HG03103 (cell line): ENCODE results near the gene BCL3.
"Not testable (repeated sequence)": the region's sequence is repeated elsewhere in the genome, so short reads cannot be mapped to it uniquely, and the experiment has no call there.

Experiments used
- ATAC-seq: cut with Tn5 transposase; IDR thresholded peaks from one replicate; pipeline ENCODE4 v1.9.1; 2021; ENCODE audit warnings: low read depth; ENCODE audit not compliant: unreplicated experiment

BCL3 gene

DNA sequence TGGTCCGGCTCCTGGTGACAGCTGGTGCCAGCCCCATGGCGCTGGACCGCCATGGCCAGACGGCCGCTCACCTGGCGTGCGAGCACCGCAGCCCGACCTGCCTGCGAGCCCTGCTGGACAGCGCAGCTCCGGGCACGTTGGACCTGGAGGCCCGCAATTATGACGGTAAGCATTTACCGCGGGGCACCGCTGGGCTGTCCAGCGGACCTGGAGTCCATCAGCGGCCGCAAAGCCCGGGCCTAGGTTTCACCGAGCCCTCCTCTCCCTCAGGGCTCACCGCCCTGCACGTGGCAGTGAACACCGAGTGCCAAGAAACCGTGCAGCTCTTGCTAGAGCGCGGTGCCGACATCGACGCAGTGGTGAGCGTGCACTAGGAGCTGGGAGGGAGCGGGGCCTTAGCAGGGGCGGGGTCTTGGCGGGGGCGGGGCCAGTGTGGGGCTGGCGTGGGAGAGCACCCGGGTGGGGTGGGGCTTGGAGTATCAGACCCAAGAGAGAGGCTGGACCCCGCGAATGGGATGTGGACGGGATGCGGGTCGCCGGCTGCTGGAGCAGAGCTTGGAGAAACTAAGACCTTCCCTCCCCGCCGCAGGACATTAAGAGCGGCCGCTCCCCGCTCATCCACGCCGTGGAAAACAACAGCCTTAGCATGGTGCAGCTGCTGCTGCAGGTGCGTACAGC lies 8.7 kb downstream of the BCL3 start:
- ATAC-seq: no peak

DNA sequence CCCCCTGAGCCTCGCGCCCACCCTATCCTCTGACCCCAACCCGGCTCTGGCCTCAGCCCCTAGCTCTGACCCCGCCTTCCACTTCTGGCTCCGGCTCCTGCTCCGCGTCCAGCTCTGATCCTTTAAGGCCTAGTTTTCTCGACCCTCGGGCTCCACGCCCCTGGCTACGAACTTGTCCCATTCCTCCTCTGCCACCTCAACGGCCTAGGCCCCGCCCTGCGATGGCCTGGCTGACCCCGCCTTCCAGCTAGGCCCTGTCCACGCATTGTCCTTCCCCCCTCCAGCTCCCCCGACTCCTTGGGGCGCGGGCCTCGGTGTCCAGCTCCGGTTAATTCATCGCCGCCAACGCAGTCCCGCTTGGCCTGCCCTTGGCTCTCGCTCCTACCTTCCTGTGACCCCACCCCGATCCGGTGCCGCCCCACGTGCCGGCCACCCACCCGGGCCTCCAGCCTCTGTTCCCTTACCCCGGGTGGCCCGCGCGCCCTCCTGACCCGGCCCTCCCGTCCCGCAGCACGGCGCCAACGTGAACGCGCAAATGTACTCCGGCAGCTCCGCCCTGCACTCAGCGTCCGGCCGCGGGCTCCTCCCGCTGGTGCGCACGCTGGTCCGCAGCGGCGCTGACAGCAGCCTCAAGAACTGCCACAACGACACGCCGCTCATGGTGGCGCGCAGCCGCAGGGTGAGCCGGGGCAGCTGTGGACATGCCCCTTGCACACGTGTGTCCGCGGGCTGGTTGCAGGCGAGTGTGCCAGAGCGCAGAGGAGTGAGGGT lies 9.4 kb downstream of the BCL3 start:
- no peak for ATAC-seq

DNA sequence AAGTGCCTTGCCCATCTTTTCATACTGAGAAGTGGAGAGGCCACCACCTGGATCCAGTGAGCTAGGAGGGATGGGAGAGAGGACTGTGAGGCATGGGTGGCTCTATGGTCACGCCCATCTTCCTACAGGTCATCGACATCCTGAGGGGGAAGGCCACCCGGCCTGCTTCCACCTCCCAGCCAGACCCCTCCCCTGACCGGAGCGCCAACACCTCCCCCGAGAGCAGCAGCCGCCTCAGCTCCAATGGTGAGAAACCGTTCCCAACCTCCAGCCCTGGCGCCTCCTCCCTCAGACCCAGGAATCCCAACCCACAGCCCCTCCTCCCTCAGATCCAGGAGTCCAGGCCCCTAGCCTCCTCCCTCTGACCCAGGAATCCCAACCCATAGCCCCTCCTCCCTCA lies 10.1 kb downstream of the BCL3 start:
- ATAC-seq: no peak

DNA sequence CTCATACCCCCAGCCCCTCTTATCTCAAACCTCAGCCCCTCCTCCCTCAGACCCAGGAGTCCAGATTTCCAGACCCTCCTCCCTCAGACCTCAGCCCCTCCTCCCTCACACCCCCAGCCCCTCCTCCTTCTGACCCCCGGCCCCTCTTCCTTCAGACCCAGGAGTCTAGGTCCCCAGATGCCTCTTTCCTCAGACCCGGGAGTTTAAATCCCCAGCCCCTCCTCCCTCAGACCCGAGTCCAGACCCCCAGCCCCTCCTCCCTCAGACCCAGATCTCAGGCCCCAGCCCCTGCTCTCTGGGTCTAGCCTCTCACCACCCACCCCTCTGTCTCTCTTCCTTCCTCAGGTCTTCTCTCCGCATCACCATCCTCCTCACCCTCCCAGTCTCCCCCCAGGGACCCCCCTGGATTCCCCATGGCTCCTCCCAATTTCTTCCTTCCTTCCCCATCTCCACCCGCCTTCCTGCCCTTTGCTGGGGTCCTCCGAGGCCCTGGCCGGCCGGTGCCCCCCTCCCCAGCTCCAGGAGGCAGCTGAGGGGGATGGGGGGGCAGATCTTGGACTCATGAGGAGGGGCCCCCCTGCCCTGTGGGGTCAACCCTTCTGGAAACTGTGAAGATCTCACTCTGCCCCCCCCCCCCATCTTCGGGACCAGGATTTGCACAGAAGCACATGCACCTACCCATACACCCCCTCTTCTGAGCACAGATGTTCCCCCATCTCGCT lies 10.7 kb downstream of the BCL3 start:
- ATAC-seq: no peak

DNA sequence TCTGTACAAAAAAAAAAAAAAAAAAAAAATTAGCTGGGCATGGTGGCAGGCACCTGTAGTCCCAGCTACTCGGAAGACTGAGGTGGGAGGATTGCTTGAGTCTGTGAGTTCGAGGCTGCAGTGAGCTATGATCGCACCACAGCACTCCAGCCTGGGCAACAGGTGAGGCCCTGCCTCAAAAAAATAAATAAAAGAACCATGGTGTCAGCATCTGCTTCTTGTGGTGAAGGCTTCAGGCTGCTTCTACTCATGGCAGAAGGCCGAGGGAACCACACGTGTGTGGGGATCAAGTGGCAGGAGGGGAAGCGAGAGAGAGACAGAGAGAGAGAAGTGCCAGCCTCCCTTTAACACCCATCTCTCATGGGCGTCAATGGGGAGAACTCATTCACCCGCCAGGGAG lies 13.5 kb downstream of the BCL3 start:
- ATAC-seq: no peak

DNA sequence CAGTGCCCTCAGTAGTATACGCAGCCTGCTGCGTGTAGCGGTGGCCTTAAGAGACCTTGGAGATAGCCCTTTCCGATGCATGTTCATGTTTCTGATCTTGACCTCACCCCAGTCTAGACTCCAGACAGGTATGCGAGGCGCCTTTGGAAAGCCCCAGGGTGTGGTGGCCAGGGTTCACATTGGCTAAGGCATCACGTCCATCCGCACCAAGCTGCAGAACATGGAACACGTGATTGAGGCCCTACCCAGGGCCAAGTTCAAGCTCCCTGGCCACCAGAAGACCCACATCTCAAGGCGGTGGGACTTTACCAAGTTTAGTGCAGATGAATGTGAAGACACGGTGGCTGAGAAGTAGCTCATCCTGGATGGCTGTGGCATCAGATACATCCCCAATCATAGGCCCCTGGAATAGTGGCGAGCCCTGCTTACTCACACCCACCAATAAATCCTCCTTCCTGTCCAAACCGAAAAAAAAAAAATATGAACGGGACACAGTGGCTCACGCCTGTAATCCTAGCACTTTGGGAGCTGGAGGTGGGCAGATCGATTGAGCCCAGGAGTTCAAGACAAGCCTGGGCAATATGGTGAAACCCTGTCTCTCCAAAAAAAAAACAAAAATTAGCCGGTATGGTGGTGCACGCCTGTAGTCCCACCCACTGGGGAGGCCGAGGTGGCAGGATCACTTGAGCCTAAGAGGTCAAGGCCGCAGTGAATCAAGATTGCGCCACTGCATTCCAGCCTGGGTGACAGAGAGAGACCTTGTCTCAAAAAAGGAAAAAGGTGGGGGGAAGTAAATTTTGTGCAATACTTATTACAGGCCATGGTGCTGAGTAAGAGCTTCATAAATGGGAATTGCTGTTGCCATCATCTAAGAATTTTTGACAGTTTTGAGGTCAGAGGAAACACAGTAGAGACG lies 16.8 kb downstream of the BCL3 start:
- no peak for ATAC-seq

DNA sequence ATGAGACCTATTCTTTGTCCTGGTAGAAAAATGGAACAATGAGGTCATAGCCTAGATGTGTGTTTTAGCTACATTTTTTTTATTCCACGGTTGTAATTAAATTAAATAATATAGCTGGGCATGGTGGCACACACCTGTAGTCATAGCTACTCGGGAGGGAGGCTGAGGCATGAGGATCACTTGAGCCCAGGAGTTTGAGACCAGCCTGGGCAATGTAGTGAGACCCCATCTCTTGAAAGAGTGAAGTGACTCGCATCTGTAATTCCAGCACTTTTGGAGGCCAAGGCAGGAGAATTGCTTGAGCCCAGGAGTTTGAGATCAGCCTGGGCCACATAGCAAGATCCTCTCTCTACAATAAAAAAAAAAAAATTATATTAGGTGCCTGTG lies 17.4 kb downstream of the BCL3 start:
- ATAC-seq: no peak

DNA sequence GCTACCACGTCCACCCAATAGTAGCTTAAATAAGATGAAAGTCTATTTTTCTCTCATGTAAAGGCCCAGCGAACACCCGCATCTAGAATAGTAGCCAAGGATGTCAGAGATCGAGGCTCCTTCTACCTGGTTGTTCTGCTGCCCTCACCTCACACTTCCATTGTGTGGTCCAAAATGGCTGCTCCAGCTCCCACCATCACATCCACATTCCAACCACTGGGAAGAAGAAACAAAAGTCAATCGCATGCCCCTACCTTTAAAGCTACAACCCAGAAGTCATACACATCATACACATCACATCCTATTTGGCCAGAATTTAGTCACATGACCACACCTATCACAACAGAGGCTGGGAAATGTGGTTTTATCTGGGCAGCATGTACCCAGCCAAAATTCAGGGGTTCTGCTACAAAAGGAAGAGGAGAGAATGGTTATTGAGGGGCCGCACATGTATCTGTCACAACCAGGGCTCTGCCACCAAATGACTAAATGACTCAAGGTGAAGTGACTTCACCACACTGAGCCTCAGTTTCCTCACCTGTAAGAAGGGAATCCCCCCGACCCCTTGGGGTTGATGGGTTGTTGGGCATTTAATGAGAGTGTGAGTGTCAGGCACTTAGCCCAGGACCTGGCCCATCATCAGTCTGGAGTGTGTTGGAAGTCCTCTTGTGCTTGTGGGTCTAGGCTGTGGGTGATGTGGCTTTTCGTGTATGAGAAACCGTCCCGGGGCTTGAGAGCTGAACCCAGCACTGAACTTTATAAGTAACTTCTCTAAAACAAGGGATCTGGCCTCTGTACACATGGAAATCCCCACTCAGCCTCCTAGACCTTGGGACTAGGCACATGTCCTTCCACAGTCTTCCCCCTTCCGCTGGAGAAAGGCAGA lies 19.0 kb downstream of the BCL3 start:
- ATAC-seq: no peak

DNA sequence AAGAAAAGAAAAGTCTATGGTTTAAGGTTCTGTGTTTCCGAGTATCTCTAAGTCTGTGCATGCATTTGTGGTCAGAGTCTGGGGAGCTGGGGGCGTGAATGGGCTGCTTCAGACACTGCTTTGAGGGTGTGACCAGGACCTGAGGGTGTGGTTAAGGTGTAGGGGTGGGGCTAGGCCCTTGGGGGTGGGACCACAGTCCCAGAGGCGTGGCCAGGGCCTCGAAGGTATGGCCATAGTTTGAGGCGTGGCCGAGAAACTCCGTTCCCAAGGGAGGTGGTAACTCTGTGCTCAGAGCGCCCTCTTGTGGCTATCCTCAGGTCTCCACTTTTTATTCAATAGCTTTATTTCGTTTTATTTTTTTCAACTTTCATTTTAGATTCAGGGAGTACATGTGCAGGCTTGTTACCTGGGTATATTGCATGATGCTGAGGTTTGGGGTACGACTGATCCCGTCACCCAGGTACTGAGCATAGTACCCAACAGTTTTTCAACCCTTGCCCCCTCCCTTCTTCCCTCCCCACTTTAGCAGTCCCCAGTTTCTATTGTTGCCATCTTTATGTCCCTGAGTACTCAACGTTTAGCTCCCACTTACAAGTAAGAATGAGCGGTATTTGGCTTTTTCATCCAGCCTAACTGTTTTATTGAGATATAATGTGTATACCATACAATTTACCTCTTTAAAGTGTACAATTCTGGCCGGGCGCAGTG lies 22.2 kb downstream of the BCL3 start:
- peak; percentile 96 for ATAC-seq

DNA sequence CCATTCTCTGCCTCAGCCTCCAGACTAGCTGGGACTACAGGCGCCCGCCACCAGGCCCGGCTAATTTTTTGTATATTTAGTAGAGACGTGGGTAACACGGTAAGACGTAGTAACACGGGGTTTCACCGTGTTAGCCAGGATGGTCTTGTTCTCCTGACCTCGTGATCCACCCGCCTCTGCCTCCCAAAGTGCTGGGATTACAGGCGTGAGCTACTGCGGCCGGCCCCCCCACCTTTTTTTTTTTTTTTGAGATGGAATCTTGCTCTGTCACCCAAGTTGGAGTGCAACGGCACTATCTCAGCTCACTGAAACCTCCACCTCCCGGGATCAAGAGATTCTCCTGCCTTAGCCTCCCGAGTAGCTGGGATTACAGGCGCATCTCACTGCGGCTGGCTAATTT lies 23.6 kb downstream of the BCL3 start:
- not testable (repeated sequence) for ATAC-seq

DNA sequence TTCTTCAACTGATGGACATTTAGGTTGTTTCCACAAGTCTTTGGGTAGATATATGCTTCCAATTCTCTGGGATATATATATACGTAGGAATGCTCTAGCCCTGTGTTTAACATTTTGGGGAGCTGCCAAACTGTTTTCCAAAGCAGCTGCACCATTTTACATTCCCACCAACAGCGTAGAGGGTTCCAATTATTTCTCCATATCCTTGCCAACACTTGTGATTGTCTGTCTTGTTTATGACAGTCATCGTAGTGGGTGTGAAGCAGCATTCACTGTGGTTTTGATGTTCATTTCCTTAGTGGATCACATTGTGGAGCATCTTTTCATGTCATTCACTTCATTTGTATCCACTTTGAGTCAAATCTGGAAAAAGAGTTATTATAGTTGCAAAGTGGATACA lies 24.5 kb downstream of the BCL3 start:
- ATAC-seq: no peak

DNA sequence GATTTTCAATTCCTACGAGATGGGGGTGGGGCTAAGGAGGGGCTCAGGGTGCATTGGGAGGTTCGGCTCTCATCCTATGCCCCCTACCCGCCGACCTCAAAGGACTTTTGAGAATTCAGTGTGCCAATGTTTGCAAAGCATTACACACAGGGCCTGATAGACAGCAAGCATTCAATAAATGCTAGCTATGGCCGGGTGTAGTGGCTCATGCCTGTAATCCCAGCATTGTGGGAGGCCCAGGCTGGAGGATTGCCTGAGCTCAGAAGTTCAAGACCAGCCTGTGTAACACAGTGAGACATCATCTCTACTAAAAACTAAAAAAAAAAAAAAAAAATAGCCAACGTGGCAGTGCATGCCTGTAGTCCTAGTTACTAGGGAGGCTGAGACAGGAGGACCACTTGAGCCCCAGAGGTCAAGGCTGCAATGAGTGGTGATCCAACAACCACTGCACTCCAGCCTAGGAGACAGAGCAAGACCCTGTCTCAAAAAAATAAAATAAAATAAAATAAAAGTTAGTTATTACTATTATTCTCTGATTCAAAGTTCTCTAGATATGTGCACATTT lies 27.2 kb downstream of the BCL3 start:
- no peak for ATAC-seq

DNA sequence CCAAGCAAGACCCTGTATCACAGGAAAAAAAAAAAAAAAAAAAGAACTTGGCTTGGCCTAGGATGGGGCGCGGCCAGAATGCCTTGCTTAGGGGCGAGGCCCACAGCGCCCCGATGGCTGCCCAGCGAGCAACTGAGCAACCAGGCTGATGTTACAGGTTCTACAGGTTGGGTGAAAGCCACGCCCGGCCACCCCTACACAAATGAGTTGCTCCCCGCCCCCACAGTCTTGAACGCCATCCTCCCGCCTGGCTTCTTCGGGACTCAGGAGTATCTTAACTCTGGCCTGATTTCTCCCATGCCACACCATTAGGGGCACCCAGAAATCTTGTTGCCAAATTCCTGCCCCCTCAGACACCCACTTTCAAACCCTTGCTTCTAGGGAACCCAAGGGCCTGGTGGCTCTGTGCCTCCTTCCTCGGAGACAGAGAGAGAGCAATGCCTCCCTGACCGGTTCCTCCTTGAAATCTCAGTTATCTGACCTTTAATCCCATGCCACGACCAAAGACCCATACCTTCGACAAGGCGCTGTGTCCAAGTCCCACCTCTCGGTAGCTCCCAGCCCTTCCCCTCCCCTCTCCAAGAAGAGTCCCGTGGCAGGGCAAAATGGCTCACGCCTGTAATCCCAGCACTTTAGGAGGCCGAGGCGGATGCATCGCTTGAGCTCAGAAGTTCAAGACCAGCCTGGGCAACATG lies 28.0 kb downstream of the BCL3 start:
- no peak for ATAC-seq

DNA sequence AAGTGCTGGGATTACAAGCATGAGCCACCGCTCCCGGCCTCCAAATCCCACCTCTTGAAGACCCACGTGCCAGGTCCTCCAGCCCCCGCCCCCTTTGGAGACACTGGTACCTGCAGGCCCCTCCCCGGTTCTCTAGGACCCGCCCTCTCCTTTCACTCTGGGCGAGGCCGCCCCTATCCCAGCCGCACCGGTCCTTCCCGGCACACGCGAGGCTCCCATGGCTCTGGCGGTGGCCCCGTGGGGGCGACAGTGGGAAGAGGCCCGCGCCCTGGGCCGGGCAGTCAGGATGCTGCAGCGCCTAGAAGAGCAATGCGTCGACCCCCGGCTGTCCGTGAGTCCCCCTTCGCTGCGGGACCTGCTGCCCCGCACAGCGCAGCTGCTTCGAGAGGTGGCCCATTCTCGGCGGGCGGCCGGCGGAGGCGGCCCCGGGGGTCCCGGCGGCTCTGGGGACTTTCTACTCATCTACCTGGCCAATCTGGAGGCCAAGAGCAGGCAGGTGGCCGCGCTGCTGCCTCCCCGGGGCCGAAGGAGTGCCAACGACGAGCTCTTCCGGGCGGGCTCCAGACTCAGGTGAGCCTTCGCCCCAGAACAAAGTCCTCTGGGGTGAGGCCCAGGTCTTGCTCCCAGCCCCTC lies 29.3 kb downstream of the BCL3 start, which contains the start of gene CBLC:
TSS of gene CBLC (plus strand) at position 176 of the 633 bp plus-strand sequence. CDS start at position 218, 42 bp downstream.
- ATAC-seq: no peak

DNA sequence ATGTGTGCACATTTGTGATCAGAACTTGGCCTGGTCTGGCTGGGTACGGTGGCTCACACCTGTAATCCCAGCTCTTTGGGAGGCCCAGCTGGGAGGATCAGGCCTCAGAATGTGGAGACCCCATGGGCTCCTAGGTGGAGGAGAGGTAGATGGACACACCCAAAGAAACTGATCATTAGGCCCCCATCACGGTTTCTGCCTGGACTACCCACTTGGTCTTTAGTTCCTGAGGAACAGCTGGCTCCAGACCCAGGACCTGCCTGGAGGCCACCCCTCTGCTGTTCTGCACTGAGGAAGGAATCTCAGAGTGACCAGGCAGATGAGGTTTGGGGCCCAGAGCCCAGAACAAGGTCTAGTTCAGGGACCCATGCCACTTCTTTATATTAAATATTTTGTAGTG lies 30.6 kb downstream of the BCL3 start:
- ATAC-seq: no peak

DNA sequence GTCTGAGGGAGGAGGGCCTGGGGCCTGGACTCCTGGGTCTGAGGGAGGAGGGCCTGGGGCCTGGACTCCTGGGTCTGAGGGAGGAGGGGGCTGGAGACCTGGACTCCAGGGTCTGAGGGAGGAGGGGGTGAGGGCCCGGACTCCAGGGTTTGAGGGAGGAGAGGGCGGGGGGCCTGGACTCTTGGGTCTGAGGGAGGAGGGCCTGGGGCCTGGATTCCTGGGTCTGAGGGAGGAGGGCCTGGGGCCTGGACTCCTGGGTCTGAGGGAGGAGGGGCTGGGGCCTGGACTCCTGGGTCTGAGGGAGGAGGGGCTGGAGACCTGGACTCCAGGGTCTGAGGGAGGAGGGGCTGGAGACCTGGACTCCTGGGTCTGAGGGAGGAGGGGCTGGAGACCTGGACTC lies 33.2 kb downstream of the BCL3 start:
- not testable (repeated sequence) for ATAC-seq

DNA sequence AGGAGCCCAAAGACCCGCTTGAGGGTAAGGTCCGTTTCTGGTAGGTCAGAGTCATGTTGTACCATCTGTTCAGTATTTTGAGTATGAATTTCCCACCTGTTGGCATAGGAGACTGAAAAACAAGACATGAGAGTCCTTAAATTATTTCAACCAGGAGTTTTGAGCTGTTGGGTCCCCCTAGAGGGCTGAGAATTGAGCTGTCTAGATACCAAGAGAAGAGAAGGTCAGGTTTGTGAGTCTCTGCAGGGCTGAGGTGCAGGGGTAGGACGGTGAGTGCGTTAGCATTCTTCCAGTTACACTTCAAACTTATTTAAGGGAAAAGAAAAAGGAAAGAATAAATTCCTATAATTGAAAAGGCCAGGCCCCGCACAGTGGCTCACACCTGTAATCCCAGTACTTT lies 34.2 kb downstream of the BCL3 start:
- no peak for ATAC-seq

DNA sequence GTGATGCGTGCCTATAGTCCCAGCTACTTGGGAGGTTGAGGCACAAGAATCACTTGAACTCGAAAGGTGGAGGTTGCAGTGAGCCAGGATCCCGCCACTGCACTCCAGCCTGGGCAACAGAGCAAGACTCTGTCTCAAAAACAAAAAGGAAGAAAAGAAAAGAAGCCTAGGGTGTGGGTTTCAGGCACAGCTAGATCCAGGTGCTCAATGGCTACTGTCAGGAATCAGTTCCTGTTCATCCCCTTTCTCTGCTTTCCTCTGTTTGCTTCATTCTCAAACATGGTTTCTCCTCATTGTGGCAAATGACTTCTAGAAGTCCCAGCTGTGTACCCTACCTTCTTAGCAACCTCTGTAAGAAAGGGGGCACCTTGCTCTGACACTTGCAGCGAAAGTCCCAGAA lies 35.0 kb downstream of the BCL3 start:
- no peak for ATAC-seq
